ENCODE measurements around the gene ANTKMT. TPM values are rescaled to one million over a fixed set of nuclear protein-coding genes. Genes with fewer than 3 reads are reported as not detected.

The ANTKMT gene
- total and polyA plus RNA-seq, 2 of the 8 experiments (the other 6 are each of a cell fraction or from before 2014, with no cell fraction given) = 26.5 to 26.6 TPM

- no peak for TF ChIP-seq SIN3A (conservative IDR thresholded peaks at IDR 0.05 in 1 of 2, IDR thresholded peaks at IDR 0.05 in 1 of 2; ENCODE audit: low read depth in 1 of 2, low read length in 2 of 2)
- no peak for TF ChIP-seq CTCF (IDR thresholded peaks at IDR 0.05; ENCODE audit: control extremely low read depth in 1 of 3, insufficient read depth in 1 of 3, low read depth in 1 of 3, low read length in 3 of 3)
- TF ChIP-seq NRF1 (IDR thresholded peaks at IDR 0.05; ENCODE audit: low read depth, low read length) = no peak
These were observed 35.5 kb downstream of the ANTKMT start (continued) for GRCh38 chr16:756428-756827.
